Measurements from ENCODE around the gene LARP1. TPM values are rescaled to one million over a fixed set of nuclear protein-coding genes. Genes with fewer than 3 reads are reported as not detected.
"Not testable (repeated sequence)": the region's sequence is repeated elsewhere in the genome, so short reads cannot be mapped to it uniquely, and the experiment has no call there.

The LARP1 gene
- 231 and 239 TPM in 2 replicates for total RNA-seq

DNA sequence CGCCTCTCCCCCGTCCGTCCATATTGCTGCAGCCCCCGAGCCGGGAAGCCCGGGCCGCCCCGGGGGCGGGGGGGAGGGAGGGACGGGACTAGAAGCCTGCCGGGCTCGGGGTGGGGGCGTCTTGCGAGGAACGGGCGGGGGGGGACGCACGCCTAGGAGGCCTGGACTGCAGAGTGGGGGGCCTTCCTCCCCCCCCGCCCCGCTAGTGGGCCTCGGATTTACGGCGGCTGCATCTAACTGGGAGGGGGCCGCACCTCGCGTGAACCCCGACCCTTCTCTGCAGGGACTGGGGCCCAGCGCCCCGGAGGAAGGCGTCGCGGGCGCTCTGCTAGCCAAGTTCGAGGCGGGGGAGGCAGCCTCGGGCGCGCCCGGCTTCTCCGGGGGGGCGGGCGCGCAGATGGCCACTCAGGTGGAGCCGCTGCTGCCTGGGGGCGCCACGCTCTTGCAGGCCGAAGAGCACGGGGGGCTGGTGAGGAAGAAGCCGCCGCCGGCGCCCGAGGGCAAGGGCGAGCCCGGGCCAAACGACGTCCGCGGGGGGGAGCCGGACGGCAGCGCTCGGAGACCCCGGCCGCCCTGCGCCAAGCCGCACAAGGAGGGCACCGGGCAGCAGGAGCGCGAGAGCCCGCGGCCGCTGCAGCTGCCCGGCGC is at the start of gene LARP1:
Gene LARP1, plus strand, starts transcription at position 17 of the 648 bp plus-strand sequence. Its CDS starts 381 bp downstream, at position 398.
- intact Hi-C loops (cut with micrococcal nuclease), result loop anchor here (1.0 to 10.0 kb wide), 7 partner anchors 43 to 717 kb away; partner anchors contain the start of genes CNOT8, FAM114A2, GALNT10 and MFAP3

DNA sequence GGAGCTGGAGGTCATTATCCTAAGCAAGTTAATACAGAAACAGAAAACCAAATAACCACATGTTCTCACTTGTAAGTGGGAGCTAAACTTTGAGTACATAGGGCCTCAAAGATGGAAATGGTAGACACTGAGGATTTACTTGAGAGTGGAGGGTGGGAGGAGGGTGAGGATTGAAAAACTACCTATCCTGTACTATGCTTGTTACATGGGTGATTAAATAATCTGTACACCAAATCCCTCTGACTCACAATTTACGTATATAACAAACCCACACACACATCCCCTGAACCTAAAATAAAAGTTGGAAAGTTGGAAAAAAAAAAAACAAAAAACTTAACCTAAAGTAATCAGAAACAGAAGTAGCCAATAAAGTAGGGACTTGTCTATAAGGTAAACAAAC is 48.8 kb upstream of the LARP1 start:
- intact Hi-C loops (cut with micrococcal nuclease), result no loop called here

DNA sequence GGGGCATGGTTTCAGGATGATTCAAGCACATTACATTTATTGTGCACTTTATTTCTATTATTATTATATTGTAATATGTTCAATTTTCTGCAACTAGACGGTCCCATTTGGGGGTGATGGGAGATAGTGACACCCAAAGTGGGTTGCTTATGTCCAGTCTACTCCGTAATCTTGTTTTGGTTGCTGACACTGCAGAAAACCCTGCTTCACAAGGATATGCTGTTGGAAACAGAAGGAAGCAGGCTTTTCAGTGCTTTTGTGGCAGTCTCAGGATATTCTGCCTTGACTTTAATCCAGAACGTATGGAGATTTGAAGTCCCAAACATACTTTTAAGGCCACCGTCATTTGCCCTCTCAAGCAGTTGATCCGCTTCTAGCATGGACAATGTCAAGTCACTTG is 47.5 kb upstream of the LARP1 start:
- intact Hi-C loops (cut with micrococcal nuclease), result no loop called here

DNA sequence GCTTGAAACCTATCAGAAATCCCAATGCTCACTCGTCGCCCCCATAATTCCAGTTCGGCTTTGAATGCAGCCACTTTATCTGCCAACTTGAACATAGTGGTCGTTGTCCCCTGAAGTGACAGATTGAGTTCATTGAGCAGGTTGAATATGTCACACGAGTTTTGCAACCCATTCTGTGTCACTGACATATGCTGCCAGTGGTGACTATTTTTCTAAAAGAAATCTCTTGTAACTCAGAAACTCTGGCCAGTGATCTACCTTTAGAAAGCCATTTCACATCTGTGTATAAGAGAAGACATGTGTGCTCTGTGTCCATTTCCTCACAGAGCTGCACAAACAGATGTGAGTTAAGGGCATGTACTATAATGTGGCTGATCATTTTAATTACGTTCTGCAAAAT is 47.0 kb upstream of the LARP1 start:
- intact Hi-C loops (cut with micrococcal nuclease), result no loop called here

DNA sequence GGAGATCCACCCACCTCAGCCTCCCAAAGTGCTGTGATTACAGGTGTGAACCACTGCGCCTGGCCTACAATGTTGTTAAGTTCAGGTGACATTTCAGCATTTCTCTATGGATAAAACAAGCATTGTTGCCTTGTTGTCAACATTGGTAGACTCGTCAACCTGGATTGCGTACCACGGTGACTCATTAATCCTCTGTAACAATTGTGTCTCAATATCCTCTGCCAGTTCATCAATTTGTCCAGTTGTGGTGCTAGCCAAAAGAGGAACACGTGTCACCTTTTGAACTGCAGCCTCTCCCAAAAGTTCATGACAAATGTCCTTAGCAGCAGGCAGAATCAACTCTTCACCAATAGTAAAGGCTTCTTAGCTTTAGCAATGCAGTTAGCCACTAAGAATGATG is 46.3 kb upstream of the LARP1 start:
- intact Hi-C loops (cut with micrococcal nuclease), result no loop called here

DNA sequence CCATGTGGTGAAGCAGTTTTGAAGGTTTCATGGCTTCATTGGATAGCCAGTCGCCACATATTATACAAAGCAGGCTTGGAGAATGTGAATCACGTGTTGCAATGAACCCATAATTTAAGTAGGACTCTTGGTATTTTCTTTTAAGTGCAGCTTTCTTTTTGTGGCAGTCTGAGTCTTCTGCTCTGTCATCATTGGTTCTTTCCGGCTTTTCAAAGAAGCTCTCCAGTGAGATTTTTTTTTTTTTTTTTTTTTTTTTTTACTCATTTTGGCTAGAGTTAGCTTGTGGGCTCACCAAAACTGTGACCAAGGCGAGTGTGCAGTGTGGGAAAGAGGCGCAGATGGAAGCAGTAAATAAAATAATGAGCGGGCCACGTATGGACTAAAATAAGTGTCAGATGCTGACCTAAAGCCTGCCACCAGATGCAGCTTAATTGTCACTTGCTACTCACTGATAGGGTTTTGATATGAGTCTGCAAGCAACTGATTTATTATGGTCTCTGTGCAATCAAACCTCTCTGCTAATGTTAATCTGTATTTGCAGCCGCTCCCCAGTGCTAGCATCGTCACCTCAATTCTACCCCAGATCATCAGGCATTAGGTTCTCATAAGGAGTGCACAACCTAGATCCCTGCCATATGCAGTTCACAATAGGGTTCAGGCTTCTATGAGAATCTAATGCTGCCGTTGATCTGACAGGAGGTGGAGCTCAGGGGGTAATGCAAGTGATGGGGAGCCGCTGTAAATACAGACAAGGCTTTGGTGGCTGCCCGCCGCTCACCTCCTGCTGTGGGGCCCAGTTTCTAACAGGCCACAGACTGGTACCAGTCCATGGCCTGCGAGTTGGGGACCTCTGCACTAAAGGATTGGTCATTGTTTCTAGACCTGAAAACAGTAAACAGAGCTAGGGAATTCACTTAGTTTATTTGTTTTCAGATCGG is 45.5 kb upstream of the LARP1 start:
- intact Hi-C loops (cut with micrococcal nuclease), result loop anchor here (5.0 kb wide), 1 partner anchor 48 kb away; the partner anchor contains the start of gene LARP1

DNA sequence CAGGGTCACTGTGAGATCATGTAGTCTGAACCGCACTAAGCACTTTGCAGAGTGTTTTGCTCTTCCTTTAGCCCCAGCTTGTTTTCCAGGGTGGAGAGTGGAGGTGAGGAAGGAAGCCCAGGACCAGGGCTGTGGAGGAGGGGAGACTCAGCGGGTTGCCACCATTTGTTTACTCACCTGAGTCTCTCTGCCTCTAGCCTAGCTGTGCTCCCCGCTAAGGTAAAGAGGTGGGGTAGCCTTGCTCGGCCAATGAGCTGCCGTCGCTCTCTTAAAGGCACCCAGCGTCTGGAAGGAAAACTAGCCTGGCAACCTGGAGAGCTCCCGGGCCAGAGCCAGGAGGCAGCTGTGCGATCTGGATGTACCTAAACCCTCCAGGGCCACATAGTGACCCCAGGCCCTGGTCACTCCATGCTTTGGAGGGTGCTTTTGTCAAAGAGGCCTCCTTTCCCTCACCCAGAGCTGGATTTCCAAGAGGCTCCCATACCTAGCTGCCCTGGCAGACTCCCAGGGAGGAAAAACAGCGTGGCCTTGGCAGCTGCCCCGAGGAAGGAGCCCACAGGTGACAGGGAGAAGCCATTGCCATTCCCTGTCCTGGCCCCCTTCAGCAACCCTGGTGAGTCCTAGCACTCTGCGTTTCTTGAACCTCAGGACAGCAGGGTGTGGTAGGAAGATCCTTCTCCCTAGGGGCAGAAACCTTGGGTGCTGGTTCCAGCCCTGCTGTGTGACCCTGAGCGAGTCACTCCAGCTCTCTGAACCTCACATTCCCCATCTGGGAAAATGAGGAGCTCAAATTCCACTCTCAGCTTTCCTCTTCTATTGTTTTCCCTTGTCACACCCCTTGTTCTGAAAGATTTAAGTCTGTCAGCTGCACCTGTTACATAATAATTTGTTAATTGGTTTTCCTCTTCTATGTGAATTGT is 42.4 kb upstream of the LARP1 start:
- intact Hi-C loops (cut with micrococcal nuclease), result loop anchor here (5.0 kb wide), 1 partner anchor 45 kb away; the partner anchor contains the start of gene LARP1

DNA sequence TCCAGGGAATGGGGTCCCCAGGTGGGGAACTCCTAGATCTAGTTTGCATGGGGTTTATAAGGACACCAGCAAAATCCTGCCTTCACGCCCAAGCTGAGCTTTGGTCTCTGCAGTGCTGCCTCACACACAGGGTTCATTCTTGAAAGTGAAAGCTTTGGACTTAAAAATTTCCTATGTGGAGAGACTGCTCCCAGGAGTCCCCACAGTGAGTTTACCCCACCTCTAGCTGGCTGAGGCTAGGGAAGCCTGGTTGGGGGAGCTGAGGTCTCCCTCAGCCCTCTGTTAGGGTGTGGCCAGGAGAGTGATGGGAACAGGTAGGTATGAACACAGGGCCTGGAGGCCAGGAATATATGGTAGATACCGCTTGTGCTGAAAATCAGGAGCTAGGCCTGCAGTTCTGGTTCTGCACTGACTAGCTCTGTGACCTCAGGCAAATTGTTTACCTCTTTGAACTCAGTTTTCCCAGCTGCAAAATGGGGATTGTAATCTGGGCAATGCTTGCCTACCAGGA is 41.5 kb upstream of the LARP1 start:
- intact Hi-C loops (cut with micrococcal nuclease), result loop anchor here (5.0 kb wide), 1 partner anchor 44 kb away; the partner anchor contains the start of gene LARP1

DNA sequence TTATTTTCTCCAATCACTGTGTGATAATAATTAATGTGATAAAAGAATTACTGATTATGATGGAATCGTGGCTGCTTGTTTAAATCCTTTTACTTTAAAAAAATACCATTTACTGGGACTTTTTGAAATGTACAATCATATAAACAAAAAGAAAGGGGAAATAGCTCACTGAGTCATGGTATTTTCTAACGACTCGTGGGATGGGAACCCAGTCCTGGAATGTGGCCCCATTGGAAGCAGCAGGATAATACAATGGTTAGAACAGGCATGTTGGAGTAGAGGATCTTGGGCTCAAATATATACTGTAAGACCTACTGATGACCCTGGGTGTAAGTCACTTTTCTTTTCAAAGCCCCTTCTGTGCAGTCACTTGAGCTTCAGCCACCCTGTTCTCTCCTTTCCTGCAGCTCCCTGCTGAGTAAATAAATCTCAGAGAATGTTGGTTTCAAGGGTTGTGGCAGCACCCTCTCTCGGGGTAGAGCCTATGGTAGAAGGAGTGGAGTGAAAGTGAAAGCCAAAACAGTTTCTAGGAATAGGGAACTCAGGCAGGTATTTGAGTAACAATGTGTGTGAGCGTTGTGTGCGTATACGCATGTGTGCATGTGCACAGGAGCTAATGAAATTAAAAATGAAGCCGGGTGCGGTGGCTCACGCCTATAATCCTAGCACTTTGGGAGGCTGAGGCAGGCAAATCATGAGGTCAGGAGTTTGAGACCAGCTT is 40.8 kb upstream of the LARP1 start:
- intact Hi-C loops (cut with micrococcal nuclease), result loop anchor here (5.0 kb wide), 1 partner anchor 43 kb away; the partner anchor contains the start of gene LARP1

DNA sequence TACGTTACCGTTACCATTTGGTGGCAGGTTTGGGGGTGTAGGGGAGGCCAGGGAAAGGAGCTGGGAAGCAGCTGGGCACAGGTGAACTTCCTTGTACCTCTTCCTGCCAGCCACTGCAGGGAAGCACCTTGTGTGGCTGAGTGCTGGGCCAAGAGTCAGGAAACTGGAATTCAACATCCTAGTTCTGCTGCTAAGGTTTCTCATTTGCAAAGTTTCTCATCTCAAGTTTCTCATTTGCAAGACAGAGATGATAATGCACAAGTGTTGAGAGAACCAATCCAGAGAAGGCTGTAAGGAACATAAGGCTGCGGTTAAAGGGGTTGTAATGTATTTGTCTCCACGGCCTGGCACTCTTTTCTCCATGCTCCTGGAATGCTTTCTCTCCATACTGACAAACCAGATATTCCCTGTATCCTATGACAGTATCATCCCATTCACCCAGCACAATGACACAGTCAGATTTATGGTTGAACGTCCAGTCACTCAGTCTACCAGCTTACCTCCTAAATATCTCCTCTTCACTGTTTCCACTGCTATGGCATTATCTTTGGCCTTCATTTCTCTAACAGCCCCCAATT is 33.6 kb upstream of the LARP1 start:
- intact Hi-C loops (cut with micrococcal nuclease), result no loop called here

DNA sequence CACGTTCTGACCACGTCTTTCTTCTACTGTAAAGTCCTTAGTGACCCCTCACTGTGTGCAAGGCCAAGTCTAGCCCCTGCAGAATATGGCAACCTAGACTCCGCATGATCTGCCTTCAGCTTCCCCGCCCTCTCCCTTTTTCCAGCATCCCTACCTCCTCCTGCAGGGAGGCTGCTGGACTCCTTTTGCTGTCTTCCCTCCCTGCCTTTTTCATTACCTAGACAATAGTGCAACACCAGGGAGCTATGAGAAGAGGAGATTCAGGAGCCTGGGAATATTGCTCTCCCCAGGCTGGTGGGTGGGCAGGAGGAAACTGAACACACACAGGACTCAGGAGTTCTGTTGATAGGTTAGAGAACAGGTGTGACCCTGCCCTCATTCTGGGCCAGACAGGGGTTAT is 33.1 kb upstream of the LARP1 start:
- intact Hi-C loops (cut with micrococcal nuclease), result no loop called here

DNA sequence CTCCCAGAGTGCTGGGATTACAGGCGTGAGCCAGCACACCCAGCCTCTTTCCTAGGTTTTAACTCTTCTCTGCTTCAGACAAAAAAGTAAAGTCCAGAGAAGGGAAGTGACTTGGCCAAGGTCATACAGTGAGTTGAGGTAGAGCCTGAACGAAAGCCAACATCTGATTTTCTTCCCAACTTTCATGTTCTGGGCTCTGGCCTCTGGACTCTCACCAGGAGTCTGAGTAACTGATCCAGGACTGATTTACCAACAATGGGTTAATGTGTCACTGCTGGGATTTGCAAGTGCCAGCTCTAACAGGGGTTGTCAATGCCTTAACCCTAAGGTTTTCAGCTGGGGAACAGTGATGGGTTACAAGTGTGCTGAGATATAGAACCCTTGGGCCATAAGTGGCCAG is 32.2 kb upstream of the LARP1 start:
- intact Hi-C loops (cut with micrococcal nuclease), result no loop called here

DNA sequence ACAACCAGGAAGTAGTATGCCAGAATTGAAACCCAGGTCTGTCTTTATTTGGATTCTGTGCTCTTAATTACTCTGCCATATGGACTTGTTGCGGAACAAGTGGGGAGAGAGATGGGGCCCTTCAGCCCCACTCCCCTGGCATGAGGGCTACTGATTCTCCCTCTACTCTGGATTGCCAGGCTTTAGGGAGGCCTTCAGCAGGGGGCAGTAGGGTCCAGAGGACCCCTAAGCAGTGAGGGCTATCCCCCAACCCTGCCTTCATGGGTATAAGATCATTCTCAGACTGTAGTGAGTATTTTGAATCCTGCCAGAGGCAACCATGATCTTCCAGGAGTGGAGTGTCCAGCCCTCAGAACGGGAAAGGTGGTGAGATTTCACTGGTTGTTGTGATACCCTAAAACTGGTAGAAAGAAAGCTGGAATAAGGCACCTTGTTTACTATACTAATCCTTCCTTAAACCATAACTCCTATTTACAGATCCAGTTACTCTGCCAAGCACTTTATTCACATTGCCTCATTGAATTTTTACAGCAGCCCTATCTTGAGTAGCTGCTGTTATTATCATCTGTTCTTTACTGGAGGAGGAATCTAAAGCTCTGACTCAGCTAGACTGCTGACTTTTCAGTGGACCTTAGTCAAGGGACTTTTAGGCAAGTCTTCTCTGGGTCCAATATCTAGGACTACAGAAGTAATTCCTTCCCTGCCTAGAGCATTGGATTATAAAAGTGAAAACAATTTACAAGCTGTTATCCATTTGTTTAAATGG is 31.3 kb upstream of the LARP1 start:
- intact Hi-C loops (cut with micrococcal nuclease), result no loop called here

DNA sequence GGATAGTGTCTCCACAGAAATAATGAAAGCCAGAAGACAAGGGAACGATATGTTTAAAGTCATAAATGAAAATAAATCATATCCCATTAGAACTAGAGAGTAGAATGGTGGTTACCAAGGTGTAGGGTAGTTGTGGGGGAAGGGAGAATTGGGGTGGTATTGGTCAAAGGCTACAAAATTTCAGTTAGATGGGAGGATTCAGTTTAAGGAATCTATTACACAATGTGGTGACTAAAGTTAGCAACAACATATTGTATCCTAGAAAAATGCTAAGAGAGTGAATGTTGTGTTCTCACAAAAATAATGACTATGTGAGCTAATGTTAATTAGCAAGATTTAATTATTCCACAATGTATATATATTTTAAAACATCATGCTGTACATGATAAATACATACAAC is 27.8 kb upstream of the LARP1 start:
- intact Hi-C loops (cut with micrococcal nuclease), result no loop called here

DNA sequence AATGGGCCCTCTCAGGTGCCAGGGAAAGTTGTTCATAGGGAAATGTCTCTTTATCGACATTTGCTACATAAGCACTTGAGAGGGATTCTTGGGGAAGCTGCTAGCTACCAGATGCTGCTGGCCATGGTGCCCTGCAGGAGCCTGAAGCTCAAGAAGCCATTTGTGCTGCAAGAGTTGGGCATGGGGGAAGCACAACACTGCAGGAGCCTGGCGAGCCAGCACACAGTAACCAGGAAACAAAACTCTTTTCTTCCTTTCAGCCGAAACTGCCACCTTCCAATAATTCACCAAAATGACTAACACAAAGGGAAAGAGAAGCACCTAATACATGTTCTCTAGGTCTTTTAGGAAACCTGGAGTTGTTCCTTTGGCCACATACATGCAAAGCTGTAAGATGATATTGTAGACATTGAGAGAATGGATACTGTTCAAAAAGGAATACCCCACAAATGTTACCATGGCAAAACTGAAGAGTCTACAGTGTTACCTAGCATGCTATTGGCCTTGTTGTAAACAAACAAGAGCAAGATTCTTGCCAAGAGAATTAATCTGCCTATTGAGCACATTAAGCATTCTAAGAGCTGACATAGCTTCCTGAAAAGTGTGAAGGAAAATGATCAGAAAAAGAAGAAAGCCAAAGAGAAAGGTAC is 26.1 kb upstream of the LARP1 start:
- intact Hi-C loops (cut with micrococcal nuclease), result no loop called here

DNA sequence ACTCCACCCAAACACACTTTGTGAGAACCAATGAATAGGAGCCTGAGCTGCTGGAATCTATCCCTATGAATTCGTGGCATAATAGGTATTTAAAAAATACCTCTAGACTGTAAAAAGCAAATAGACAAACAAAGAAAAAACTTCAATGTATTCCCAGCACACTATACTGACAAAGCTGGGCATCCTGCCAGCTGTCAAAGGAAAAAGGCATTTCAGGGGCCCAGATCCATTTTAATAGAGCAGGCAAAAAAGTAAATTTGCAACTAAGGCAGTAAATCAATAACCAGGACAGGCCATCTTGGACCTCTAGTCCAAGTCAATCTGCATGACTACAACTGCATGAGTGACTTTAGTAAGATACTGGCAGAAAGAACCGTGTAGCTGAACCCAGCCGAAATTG is 25.6 kb upstream of the LARP1 start:
- intact Hi-C loops (cut with micrococcal nuclease), result no loop called here

DNA sequence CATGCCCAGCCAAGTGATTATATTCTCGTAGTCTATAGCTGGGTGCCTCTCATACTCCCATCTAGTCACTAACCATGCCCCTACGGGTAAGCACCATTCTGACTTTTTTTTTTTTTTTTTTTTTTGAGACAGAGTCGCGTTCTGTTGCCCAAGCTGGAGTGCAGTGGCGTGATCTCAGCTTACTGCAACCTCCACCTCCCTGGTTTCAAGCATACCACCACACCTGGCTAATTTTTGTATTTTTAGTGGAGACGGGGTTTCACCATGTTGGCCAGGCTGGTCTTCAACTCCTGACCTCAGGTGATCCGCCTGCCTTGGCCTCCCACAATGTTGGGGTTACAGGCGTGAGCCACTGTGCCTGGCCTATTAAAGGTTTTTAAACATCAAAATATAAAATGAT is 24.4 kb upstream of the LARP1 start:
- intact Hi-C loops (cut with micrococcal nuclease), result not testable (repeated sequence)

DNA sequence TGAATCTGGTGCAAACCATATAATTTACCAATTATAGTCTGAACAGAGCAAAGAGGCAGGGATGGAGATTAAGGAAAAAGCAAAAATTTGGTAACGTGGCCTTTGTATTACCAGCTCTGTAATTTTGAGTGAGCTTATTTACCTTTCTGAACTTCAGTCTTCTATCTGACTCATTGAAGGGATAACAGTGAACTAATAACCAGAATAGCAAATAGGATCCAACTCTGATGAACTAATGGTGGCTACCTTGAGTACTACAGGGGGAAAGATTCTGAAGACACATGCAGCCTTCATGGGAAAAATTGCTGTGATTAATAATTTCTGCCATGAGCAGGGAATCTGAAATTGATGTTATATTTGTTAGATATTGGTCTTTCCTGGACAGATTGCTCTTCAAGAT is 23.0 kb upstream of the LARP1 start:
- intact Hi-C loops (cut with micrococcal nuclease), result no loop called here

All from T-helper 2 cell treated with Interferon-gamma antibody and Interleukin-4, amounts not matched to agents 100 ng/mL and 5 ng/mL, for 36 hours (primary cell).